ENCODE data around the gene CCDC12. TPM values are rescaled to one million over a fixed set of nuclear protein-coding genes. Genes with fewer than 3 reads are reported as not detected.
A peak's percentile ranks its signal among the peaks of the same experiment; 100 is the strongest.

The CCDC12 gene
- polyA plus RNA-seq, 1 of the 3 experiments (the other 2 are of a cell fraction): 105 TPM

DNA sequence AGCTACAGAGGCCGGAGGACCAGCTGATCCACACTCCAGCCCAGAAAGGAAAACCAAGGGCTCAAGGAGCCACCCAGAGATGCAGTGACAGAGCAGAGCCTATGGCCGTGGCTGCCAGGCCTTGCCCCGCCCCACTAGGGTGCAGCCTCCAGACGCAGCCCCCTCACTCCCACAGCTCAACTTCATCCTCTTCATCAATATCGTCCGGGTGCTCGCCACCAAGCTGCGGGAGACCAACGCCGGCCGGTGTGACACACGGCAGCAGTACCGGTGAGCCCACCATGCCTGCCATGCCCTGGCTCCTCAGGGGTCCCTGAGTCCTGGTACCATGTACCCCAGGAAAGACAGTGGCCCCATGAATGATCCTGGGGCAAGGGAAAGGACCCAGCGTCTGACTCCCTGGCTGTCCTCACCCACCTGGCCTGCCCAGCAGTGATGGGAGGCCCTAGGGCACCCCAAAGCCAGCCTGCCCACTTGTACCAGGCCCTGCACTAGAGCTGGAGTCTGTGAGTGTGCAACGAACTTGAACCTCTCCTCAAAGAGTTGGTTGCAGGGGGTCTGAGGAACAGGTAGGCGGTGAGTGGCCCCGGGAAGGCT, 74.9 kb downstream of the CCDC12 start:
- no peak overlapping the region for H3K27ac ChIP-seq (ENCODE audit: low read depth in 2 of 2, low read length in 1 of 2)
- no peaks in the 10 kb centered on the region for H3K27me3 ChIP-seq (ENCODE audit: insufficient read depth)
- H2AFZ ChIP-seq (ENCODE audit: low read depth): no peak overlapping the region
- no peak for DNase-seq
- no peaks in the 10 kb centered on the region for H3F3A ChIP-seq (replicated peaks; ENCODE audit: insufficient read depth)
- no peaks in the 10 kb centered on the region for H3K36me3 ChIP-seq (replicated peaks in 1 of 2; ENCODE audit: control insufficient read depth in 1 of 2, insufficient read depth in 2 of 2, low read length in 1 of 2)
- 84% methylated on average over 15 of the region's 17 CpGs for WGBS (ENCODE audit: low lambda C conversion rate)
- H4K20me1 ChIP-seq (ENCODE audit: insufficient read depth): no peaks in the 10 kb centered on the region
- H3K9ac ChIP-seq: no peak overlapping the region
- no peaks in the 10 kb centered on the region for H3K9me3 ChIP-seq
- H3K9me2 ChIP-seq: no peaks in the 10 kb centered on the region
- ChIA-PET POLR2A (interaction anchor here (1.1 kb wide), 1 partner anchor 56 kb away, joined by 5 read pairs; no protein-coding TSS in a partner anchor), CTCF (interaction anchor here (0.9 to 31.0 kb wide), 7 partner anchors 8 to 413 kb away, joined by 3 to 480 read pairs (median 17); partner anchors contain the start of gene PTH1R)
- no peak overlapping the region for H3K4me2 ChIP-seq
- H3K79me2 ChIP-seq (ENCODE audit: insufficient read depth): no peaks in the 10 kb centered on the region
- no peak overlapping the region for H3K4me3 ChIP-seq (ENCODE audit: low read depth in 2 of 2, low read length in 1 of 2)
- TF ChIP-seq, protein P1, sequence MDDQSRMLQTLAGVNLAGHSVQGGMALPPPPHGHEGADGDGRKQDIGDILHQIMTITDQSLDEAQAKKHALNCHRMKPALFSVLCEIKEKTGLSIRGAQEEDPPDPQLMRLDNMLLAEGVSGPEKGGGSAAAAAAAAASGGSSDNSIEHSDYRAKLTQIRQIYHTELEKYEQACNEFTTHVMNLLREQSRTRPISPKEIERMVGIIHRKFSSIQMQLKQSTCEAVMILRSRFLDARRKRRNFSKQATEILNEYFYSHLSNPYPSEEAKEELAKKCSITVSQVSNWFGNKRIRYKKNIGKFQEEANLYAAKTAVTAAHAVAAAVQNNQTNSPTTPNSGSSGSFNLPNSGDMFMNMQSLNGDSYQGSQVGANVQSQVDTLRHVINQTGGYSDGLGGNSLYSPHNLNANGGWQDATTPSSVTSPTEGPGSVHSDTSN (IDR thresholded peaks at IDR 0.05): no peak
- TF ChIP-seq, protein P2, sequence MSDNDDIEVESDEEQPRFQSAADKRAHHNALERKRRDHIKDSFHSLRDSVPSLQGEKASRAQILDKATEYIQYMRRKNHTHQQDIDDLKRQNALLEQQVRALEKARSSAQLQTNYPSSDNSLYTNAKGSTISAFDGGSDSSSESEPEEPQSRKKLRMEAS (IDR thresholded peaks at IDR 0.05; ENCODE audit: low read depth): no peak
- TF ChIP-seq NFIC (IDR thresholded peaks at IDR 0.05; ENCODE audit: borderline replicate concordance): no peak
- TF ChIP-seq CTCF (IDR thresholded peaks at IDR 0.05): no peak
- peaks cover 0 to 23% of the 10 kb centered on the region in 2 experiments; a peak in 1 of 4 replicates for H3K4me1 ChIP-seq (ENCODE audit: control insufficient read depth in 1 of 2, insufficient read depth in 2 of 2, low read depth in 1 of 2, low read length in 1 of 2)

GRCh38 chr3:46901061-46901460, 75.5 kb downstream of the CCDC12 start:
- Histone ChIP-seq H3K4me1 (ENCODE audit: control insufficient read depth in 1 of 2, insufficient read depth in 2 of 2, low read depth in 1 of 2, low read length in 1 of 2) (peaks cover 0 to 23% of the 10 kb centered on the region in 2 experiments; a peak in 1 of 4 replicates), H3K9me3 (no peaks in the 10 kb centered on the region), H3K27ac (ENCODE audit: low read depth in 2 of 2, low read length in 1 of 2) (no peak overlapping the region), H3K36me3 (replicated peaks in 1 of 2; ENCODE audit: control insufficient read depth in 1 of 2, insufficient read depth in 2 of 2, low read length in 1 of 2) (no peaks in the 10 kb centered on the region), H3K27me3 (ENCODE audit: insufficient read depth) (no peaks in the 10 kb centered on the region), H3K4me3 (ENCODE audit: low read depth in 2 of 2, low read length in 1 of 2) (no peak overlapping the region), H3K4me2 (no peak overlapping the region), H4K20me1 (ENCODE audit: insufficient read depth) (no peaks in the 10 kb centered on the region), H3F3A (replicated peaks; ENCODE audit: insufficient read depth) (no peaks in the 10 kb centered on the region), H3K79me2 (ENCODE audit: insufficient read depth) (no peaks in the 10 kb centered on the region), H2AFZ (ENCODE audit: low read depth) (no peak overlapping the region), H3K9ac (no peak overlapping the region), H3K9me2 (no peaks in the 10 kb centered on the region)
- POLR2A ChIA-PET: interaction anchor here (1.1 kb wide), 1 partner anchor 56 kb away, joined by 5 read pairs; no protein-coding TSS in a partner anchor
- peak; percentile 12 for DNase-seq
- CTCF ChIA-PET: interaction anchor here (0.9 to 31.0 kb wide), 8 partner anchors 8 to 412 kb away, joined by 3 to 480 read pairs (median 11); partner anchors contain the start of gene PTH1R
- WGBS (ENCODE audit: low lambda C conversion rate): 74% methylated on average over 2 of the region's 3 CpGs
- no peak for TF ChIP-seq JUND (IDR thresholded peaks at IDR 0.05)
- TF ChIP-seq, protein P1 (IDR thresholded peaks at IDR 0.05): no peak
- TF ChIP-seq TCF12 (IDR thresholded peaks at IDR 0.05): no peak
- no peak for TF ChIP-seq CHD2 (IDR thresholded peaks at IDR 0.05; ENCODE audit: low read length, partially characterized antibody)
- no peak for TF ChIP-seq GATA2 (CRISPR knock-in tag; IDR thresholded peaks at IDR 0.05)
- no peak for TF ChIP-seq EZH2phosphoT487 (IDR thresholded peaks at IDR 0.05; ENCODE audit: borderline replicate concordance, low read depth)
- TF ChIP-seq, protein P3, sequence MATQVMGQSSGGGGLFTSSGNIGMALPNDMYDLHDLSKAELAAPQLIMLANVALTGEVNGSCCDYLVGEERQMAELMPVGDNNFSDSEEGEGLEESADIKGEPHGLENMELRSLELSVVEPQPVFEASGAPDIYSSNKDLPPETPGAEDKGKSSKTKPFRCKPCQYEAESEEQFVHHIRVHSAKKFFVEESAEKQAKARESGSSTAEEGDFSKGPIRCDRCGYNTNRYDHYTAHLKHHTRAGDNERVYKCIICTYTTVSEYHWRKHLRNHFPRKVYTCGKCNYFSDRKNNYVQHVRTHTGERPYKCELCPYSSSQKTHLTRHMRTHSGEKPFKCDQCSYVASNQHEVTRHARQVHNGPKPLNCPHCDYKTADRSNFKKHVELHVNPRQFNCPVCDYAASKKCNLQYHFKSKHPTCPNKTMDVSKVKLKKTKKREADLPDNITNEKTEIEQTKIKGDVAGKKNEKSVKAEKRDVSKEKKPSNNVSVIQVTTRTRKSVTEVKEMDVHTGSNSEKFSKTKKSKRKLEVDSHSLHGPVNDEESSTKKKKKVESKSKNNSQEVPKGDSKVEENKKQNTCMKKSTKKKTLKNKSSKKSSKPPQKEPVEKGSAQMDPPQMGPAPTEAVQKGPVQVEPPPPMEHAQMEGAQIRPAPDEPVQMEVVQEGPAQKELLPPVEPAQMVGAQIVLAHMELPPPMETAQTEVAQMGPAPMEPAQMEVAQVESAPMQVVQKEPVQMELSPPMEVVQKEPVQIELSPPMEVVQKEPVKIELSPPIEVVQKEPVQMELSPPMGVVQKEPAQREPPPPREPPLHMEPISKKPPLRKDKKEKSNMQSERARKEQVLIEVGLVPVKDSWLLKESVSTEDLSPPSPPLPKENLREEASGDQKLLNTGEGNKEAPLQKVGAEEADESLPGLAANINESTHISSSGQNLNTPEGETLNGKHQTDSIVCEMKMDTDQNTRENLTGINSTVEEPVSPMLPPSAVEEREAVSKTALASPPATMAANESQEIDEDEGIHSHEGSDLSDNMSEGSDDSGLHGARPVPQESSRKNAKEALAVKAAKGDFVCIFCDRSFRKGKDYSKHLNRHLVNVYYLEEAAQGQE (IDR thresholded peaks at IDR 0.05; ENCODE audit: low read depth, low read length): no peak
- no peak for TF ChIP-seq RCOR1 (IDR thresholded peaks at IDR 0.05; ENCODE audit: low read length)
- no peak for TF ChIP-seq TEAD4 (IDR thresholded peaks at IDR 0.05; ENCODE audit: borderline replicate concordance, insufficient read depth)
- TF ChIP-seq FOSL2 (IDR thresholded peaks at IDR 0.05; ENCODE audit: borderline replicate concordance, low read depth): no peak
- no peak for TF ChIP-seq POLR2AphosphoS5 (IDR thresholded peaks at IDR 0.05; ENCODE audit: low read depth, low read length)
- TF ChIP-seq RXRA (IDR thresholded peaks at IDR 0.05; ENCODE audit: borderline replicate concordance, low read depth): no peak
- no peak for TF ChIP-seq GABPA (IDR thresholded peaks at IDR 0.05; ENCODE audit: low read depth)
- TF ChIP-seq CTCF (IDR thresholded peaks at IDR 0.05): no peak

Data from SK-N-SH (cell line).